CD4-positive, alpha-beta T cell treated with Interleukin-21 for 1 hour (primary cell): ENCODE measurements around the gene UBE2J2.

Experiments
- DNase-seq: peaks from one replicate; pipeline ENCODE4 v3.0.0-alpha.2; 2020

Gene UBE2J2

GRCh38 chr1:1280782-1281481 lies 7.3 kb upstream of the UBE2J2 start:
- no peak for DNase-seq

- no peak for DNase-seq
Observed at GRCh38 chr1:1279028-1279427, 5.4 kb upstream of the UBE2J2 start.

GRCh38 chr1:1278620-1279019 lies 5.0 kb upstream of the UBE2J2 start:
- DNase-seq = no peak

GRCh38 chr1:1275836-1276235 lies 2.2 kb upstream of the UBE2J2 start:
- no peak for DNase-seq

- DNase-seq = no peak
Observed at GRCh38 chr1:1274931-1275431, 1.3 kb upstream of the UBE2J2 start.

GRCh38 chr1:1274299-1274930 lies 761 bp upstream of the UBE2J2 start:
- no peak for DNase-seq

- no peak for DNase-seq
Observed at GRCh38 chr1:1273209-1273511, 494 bp downstream of the UBE2J2 start.

GRCh38 chr1:1272341-1273208 lies 1.1 kb downstream of the UBE2J2 start:
- no peak for DNase-seq

- DNase-seq = no peak
Observed at GRCh38 chr1:1270813-1271212, 2.8 kb downstream of the UBE2J2 start.

GRCh38 chr1:1268284-1268682 lies 5.4 kb downstream of the UBE2J2 start:
- DNase-seq = no peak

- no peak for DNase-seq
Observed at GRCh38 chr1:1267488-1268283, 6.0 kb downstream of the UBE2J2 start.

- no peak for DNase-seq
Observed at GRCh38 chr1:1264868-1265272, 8.8 kb downstream of the UBE2J2 start.

- no peak for DNase-seq
Observed at GRCh38 chr1:1264026-1264425, 9.6 kb downstream of the UBE2J2 start.

- no peak for DNase-seq
Observed at GRCh38 chr1:1262758-1263157, 10.9 kb downstream of the UBE2J2 start.

- no peak for DNase-seq
Observed at GRCh38 chr1:1262071-1262470, 11.6 kb downstream of the UBE2J2 start.

GRCh38 chr1:1260843-1261560 lies 12.7 kb downstream of the UBE2J2 start:
- DNase-seq = no peak

- no peak for DNase-seq
Observed at GRCh38 chr1:1259951-1260600, 13.6 kb downstream of the UBE2J2 start.

GRCh38 chr1:1259540-1259939 lies 14.1 kb downstream of the UBE2J2 start:
- DNase-seq = no peak

GRCh38 chr1:1259119-1259488 lies 14.6 kb downstream of the UBE2J2 start:
- no peak for DNase-seq

- no peak for DNase-seq
Observed at GRCh38 chr1:1256956-1257871, 16.4 kb downstream of the UBE2J2 start.

- no peak for DNase-seq
Observed at GRCh38 chr1:1255611-1256010, 18.0 kb downstream of the UBE2J2 start.
